GM12864 (cell line): ENCODE measurements around the gene ARL6IP4.

Experiments
- DNase-seq: peaks from one replicate; pipeline ENCODE4 v3.0.0-alpha.2; 2011; ENCODE audit warnings: low read depth
- H3K4me3 ChIP-seq: 2 replicates; pipeline ENCODE4 v1.5.1; 2011; ENCODE audit warnings: mild to moderate bottlenecking, low read depth, low read length, control low read depth
- CTCF ChIP-seq: IDR thresholded peaks from 2 replicates; pipeline ENCODE4 v1.5.1; 2011; ENCODE audit warnings: low read depth, mild to moderate bottlenecking, moderate library complexity, low read length, control low read depth, inconsistent platforms; ENCODE audit errors: missing control alignments

The ARL6IP4 gene

GRCh38 chr12:122979001-122979907, 1.2 kb upstream of the ARL6IP4 start:
- DNase-seq: no peak
- H3K4me3 ChIP-seq: peak overlapping the region; percentile 68
- TF ChIP-seq CTCF: no peak

GRCh38 chr12:122979908-122980182, 636 bp upstream of the ARL6IP4 start:
- H3K4me3 ChIP-seq: peak overlapping the region; percentile 68
- no peak for TF ChIP-seq CTCF
- peak; percentile 40 for DNase-seq

GRCh38 chr12:122981036-122981471, 573 bp downstream of the ARL6IP4 start:
- no peak for DNase-seq
- TF ChIP-seq CTCF: no peak
- peak overlapping the region; percentile 68 for H3K4me3 ChIP-seq

- peak overlapping the region; percentile 68 for H3K4me3 ChIP-seq
- no peak for TF ChIP-seq CTCF
- no peak for DNase-seq
These were observed 1.4 kb downstream of the ARL6IP4 start for GRCh38 chr12:122981587-122982476.

GRCh38 chr12:122982477-122982815, 2.0 kb downstream of the ARL6IP4 start:
- no peak overlapping the region for H3K4me3 ChIP-seq
- no peak for DNase-seq
- no peak for TF ChIP-seq CTCF

GRCh38 chr12:122982963-122983788, 2.7 kb downstream of the ARL6IP4 start:
- no peak for DNase-seq
- no peak for TF ChIP-seq CTCF
- no peak overlapping the region for H3K4me3 ChIP-seq
